Thyroid gland (tissue), 4 donors: ENCODE data around the gene SERHL2. TPM values are rescaled to one million over a fixed set of nuclear protein-coding genes. Genes with fewer than 3 reads are reported as not detected.
A peak's percentile ranks its signal among the peaks of the same experiment; 100 is the strongest.

Source experiments
- DNase-seq, 2 donors: peaks; one replicate each; pipeline ENCODE4 v3.0.0-alpha.2; 2019
- H3K27ac ChIP-seq, 3 donors: fragments of 200-600 bp; sonication (generic); 1 replicate in 2 of 3; 2 replicates in 1 of 3; pipeline ENCODE4 v1.5.1; 2016 to 2019; ENCODE audit warnings: mild to moderate bottlenecking in 1 of 3, moderate library complexity in 1 of 3
- H3K27me3 ChIP-seq: fragments of 200-600 bp; sonication (generic); one replicate; pipeline ENCODE4 v1.5.1; 2019
- H3K36me3 ChIP-seq, 2 donors: fragments of 200-600 bp; sonication (generic); one replicate each; pipeline ENCODE4 v1.5.1; 2016 to 2019
- H3K4me1 ChIP-seq, 2 donors: fragments of 200-600 bp; sonication (generic); one replicate each; pipeline ENCODE4 v1.5.1; 2017 to 2019
- H3K4me3 ChIP-seq, 3 donors: fragments of 200-600 bp; sonication (generic); replicated peaks in 1 of 3; 1 replicate in 2 of 3; 2 replicates in 1 of 3; pipeline ENCODE4 v1.5.1; 2016; ENCODE audit warnings: mild to moderate bottlenecking in 1 of 3
- H3K9me3 ChIP-seq: fragments of 200-600 bp; sonication (generic); one replicate; pipeline ENCODE4 v1.5.1; 2017
- POLR2A ChIP-seq, 2 donors: fragments of 450-650 bp; IDR thresholded peaks; one replicate each; pipeline ENCODE4 v1.6.1; 2017; ENCODE audit warnings: antibody characterized with exemption in 2 of 2, mild to moderate bottlenecking in 2 of 2, moderate library complexity in 1 of 2
- WGBS, 2 donors: methylation state at CpG; one replicate each; pipeline ENCODE4 v1.1.5; 2017; 5-methylcytosine and 5-hydroxymethylcytosine counted together
- intact Hi-C: fragments of 100-400 bp; cut with DNase I; formaldehyde crosslinking; loops from one replicate; pipeline ENCODE4 v1.15.1; 2023
- total RNA-seq, 4 donors: library from RNA; depleted of rRNA; stranded (reverse); fragments of >200 nt; gene quantifications; one replicate each; pipeline ENCODE4 v1.2.3, GENCODE V29; 2016
- TF ChIP-seq, protein P1 (sequence below), 6 experiments: fragments of 200-600 bp in 3 of 6; fragments of 450-650 bp in 3 of 6; sonication (generic) in 3 of 6; IDR thresholded peaks; one replicate each; pipeline ENCODE4 v1.5.1; 2016 to 2019; ENCODE audit warnings: antibody characterized with exemption in 6 of 6, mild to moderate bottlenecking in 2 of 6, inconsistent platforms in 1 of 6, moderate library complexity in 1 of 6

Gene SERHL2
- total RNA-seq, 4 donors from 2014 or later = 0.83 to 5.1 (median 3.1) TPM; not detected in 1

- no peak for DNase-seq
- H3K27ac ChIP-seq = no peak overlapping the region
- TF ChIP-seq, protein P1, sequence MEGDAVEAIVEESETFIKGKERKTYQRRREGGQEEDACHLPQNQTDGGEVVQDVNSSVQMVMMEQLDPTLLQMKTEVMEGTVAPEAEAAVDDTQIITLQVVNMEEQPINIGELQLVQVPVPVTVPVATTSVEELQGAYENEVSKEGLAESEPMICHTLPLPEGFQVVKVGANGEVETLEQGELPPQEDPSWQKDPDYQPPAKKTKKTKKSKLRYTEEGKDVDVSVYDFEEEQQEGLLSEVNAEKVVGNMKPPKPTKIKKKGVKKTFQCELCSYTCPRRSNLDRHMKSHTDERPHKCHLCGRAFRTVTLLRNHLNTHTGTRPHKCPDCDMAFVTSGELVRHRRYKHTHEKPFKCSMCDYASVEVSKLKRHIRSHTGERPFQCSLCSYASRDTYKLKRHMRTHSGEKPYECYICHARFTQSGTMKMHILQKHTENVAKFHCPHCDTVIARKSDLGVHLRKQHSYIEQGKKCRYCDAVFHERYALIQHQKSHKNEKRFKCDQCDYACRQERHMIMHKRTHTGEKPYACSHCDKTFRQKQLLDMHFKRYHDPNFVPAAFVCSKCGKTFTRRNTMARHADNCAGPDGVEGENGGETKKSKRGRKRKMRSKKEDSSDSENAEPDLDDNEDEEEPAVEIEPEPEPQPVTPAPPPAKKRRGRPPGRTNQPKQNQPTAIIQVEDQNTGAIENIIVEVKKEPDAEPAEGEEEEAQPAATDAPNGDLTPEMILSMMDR (IDR thresholded peaks at IDR 0.05) = no peak
- no peak for TF ChIP-seq POLR2A (IDR thresholded peaks at IDR 0.05)
- no peaks in the 10 kb centered on the region for H3K9me3 ChIP-seq
- 78 to 87% methylated on average over 2 to 3 of the region's 3 CpGs for WGBS, 2 donors
- no peaks in the 10 kb centered on the region for H3K4me1 ChIP-seq
- peaks cover 74 to 80% of the 10 kb centered on the region in 2 donors for H3K36me3 ChIP-seq
- no peak overlapping the region for H3K4me3 ChIP-seq
- intact Hi-C loops = no loop called here
- H3K27me3 ChIP-seq = no peaks in the 10 kb centered on the region
These were observed 41.7 kb downstream of the SERHL2 start for GRCh38 chr22:42595434-42595833.

DNA sequence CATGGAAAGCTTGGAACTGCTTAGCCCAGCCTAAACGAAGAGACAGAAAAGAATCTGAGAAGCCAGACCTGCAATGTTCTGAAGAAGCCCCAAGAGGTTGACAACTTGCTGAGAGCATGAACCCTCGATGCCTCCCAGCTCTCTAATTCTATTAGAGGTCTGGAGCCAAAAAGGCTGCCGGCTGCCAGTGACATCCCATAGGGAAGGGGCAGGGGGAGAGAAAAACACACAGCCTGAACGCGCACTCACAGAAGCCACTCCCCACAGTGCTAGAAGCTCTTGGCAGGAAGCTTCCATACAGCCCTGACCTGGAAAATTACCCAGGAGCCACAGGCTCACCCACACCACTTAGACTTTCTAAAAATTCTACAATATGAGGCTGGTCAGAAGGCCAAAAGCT lies 42.6 kb downstream of the SERHL2 start:
- intact Hi-C loops = no loop called here
- DNase-seq = no peak
- H3K4me1 ChIP-seq = no peaks in the 10 kb centered on the region
- no peak overlapping the region for H3K4me3 ChIP-seq
- peaks cover 74 to 77% of the 10 kb centered on the region in 2 donors for H3K36me3 ChIP-seq
- 55 to 75% methylated on average over 5 of the region's 5 CpGs for WGBS, 2 donors
- H3K27me3 ChIP-seq = no peaks in the 10 kb centered on the region
- H3K9me3 ChIP-seq = no peaks in the 10 kb centered on the region
- no peak for TF ChIP-seq POLR2A (IDR thresholded peaks at IDR 0.05)
- TF ChIP-seq, protein P1 (IDR thresholded peaks at IDR 0.05) = no peak
- H3K27ac ChIP-seq = no peak overlapping the region

DNA sequence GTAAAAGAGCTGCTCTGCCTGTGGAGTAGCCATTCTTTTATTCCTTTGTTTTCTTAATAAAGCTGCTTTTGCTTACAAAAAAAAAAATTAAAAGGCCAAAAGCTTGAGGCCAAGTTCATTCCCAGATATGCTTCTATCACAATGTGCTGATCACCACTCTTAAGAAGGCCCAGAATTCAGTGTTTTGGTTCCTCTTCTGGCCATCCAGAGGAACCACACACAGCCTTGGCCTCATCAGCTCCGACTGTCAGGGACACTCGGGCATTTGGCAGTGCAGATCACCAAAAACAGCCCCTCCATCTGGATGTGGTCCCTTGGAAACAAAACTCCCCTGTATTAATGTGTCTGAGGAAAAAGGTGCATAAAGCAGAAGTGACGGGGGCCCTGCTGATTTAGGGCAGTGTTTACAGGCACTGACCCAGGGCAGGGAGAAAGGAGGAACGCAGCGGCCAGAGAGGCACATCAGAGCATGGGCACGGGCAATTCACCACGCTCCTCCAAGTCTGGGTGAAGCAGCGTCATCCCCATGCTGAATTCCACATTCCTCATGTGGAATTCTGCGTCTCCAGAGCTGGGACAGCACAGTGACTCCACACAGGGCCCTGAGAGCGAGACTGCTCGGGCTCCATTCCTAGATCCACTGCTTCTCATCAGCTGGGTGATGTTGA lies 43.2 kb downstream of the SERHL2 start:
- no peaks in the 10 kb centered on the region for H3K27me3 ChIP-seq
- no peaks in the 10 kb centered on the region for H3K9me3 ChIP-seq
- no peak for DNase-seq
- H3K4me1 ChIP-seq = peaks cover 0 to 2% of the 10 kb centered on the region in 2 donors
- H3K27ac ChIP-seq = no peak overlapping the region
- TF ChIP-seq POLR2A (IDR thresholded peaks at IDR 0.05) = no peak
- TF ChIP-seq, protein P1 (IDR thresholded peaks at IDR 0.05) = no peak
- H3K4me3 ChIP-seq = no peak overlapping the region
- peaks cover 73 to 75% of the 10 kb centered on the region in 2 donors for H3K36me3 ChIP-seq
- intact Hi-C loops = no loop called here
- WGBS, 2 donors = 84 to 96% methylated on average over 11 of the region's 11 CpGs

GRCh38 chr22:42601879-42602465 lies 48.2 kb downstream of the SERHL2 start:
- DNase-seq = no peak
- intact Hi-C loops = no loop called here
- no peaks in the 10 kb centered on the region for H3K27me3 ChIP-seq
- peaks cover 34 to 38% of the 10 kb centered on the region in 2 donors for H3K36me3 ChIP-seq
- peaks cover 41 to 52% of the 10 kb centered on the region in 2 donors for H3K4me1 ChIP-seq
- whole genome bisulfite sequencing, 2 donors = 93% methylated on average over 6 of the region's 6 CpGs
- no peak overlapping the region for H3K4me3 ChIP-seq
- H3K9me3 ChIP-seq = no peaks in the 10 kb centered on the region
- no peak for TF ChIP-seq POLR2A (IDR thresholded peaks at IDR 0.05)
- TF ChIP-seq, protein P1 (IDR thresholded peaks at IDR 0.05) = no peak
- H3K27ac ChIP-seq = peak overlapping the region; percentile 19 to 39 (median 37)

GRCh38 chr22:42602470-42602869 lies 48.7 kb downstream of the SERHL2 start:
- no peaks in the 10 kb centered on the region for H3K27me3 ChIP-seq
- 63 to 75% methylated on average over 2 of the region's 2 CpGs for WGBS, 2 donors
- no peak overlapping the region for H3K4me3 ChIP-seq
- DNase-seq = peak; percentile 34 to 45
- peak overlapping the region; percentile 19 to 39 (median 37) for H3K27ac ChIP-seq
- intact Hi-C loops = no loop called here
- peaks cover 42 to 57% of the 10 kb centered on the region in 2 donors for H3K4me1 ChIP-seq
- H3K9me3 ChIP-seq = no peaks in the 10 kb centered on the region
- H3K36me3 ChIP-seq = peaks cover 29 to 34% of the 10 kb centered on the region in 2 donors
- TF ChIP-seq, protein P1 (IDR thresholded peaks at IDR 0.05) = no peak
- TF ChIP-seq POLR2A (IDR thresholded peaks at IDR 0.05) = no peak
